H1 (cell line): ENCODE results near the gene RAB21. TPM values are rescaled to one million over a fixed set of nuclear protein-coding genes. Genes with fewer than 3 reads are reported as not detected.
"Not testable (repeated sequence)": the region's sequence is repeated elsewhere in the genome, so short reads cannot be mapped to it uniquely, and the experiment has no call there.

ENCODE experiments used
- CTCF ChIA-PET: fragments of 300-600 bp; sonication (Branson Sonifier 250); formaldehyde crosslinking; loops from one replicate; lab custom pipeline; 2021; ENCODE audit not compliant: partially characterized antibody; lab: Charles Lee
- POLR2A ChIA-PET: fragments of 300-600 bp; sonication (Branson Sonifier 250); formaldehyde crosslinking; loops from one replicate; lab custom pipeline; 2021; ENCODE audit warnings: inconsistent platforms; ENCODE audit not compliant: partially characterized antibody; lab: Charles Lee
- DNase-seq, 2 experiments: peaks; one replicate each; pipeline versions ENCODE4 v3.0.0 to v3.0.0-alpha.2; 2010 to 2022; ENCODE audit warnings: low spot score in 2 of 2, low read depth in 1 of 2, mixed read lengths in 1 of 2
- FAIRE-seq: peaks from 2 replicates; lab custom pipeline; 2011; peaks lifted over from hg19 to GRCh38; lab: Jason Lieb, UNC
- H2AFZ ChIP-seq: 2 replicates; pipeline ENCODE4 v1.8.1; 2012; ENCODE audit warnings: low read length, inconsistent platforms
- H2AK5ac ChIP-seq: 2 replicates; pipeline ENCODE4 v1.6.1; 2013; ENCODE audit warnings: low read depth, low read length
- H2BK120ac ChIP-seq: replicated peaks from 2 replicates; pipeline ENCODE3; 2013; ENCODE audit warnings: low read depth, low read length, inconsistent platforms
- H2BK12ac ChIP-seq: 2 replicates; pipeline ENCODE4 v1.6.1; 2013; ENCODE audit warnings: low read depth, low read length
- H2BK15ac ChIP-seq: 2 replicates; pipeline ENCODE4 v1.6.1; 2013; ENCODE audit warnings: low read length
- H2BK20ac ChIP-seq: 2 replicates; pipeline ENCODE4 v1.6.1; 2013; ENCODE audit warnings: low read length
- H2BK5ac ChIP-seq: 2 replicates; pipeline ENCODE4 v1.6.1; 2013; ENCODE audit warnings: low read depth, low read length
- H3K14ac ChIP-seq: 2 replicates; pipeline ENCODE4 v1.6.1; 2013; ENCODE audit warnings: inconsistent platforms; ENCODE audit not compliant: insufficient read length
- H3K18ac ChIP-seq: 2 replicates; pipeline ENCODE4 v1.6.1; 2013; ENCODE audit warnings: low read length; ENCODE audit errors: extremely low read depth
- H3K23ac ChIP-seq: 2 replicates; pipeline ENCODE4 v1.6.1; 2013; ENCODE audit warnings: inconsistent platforms; ENCODE audit not compliant: insufficient read length
- H3K23me2 ChIP-seq: 2 replicates; pipeline ENCODE4 v1.6.1; 2013; ENCODE audit warnings: low read depth, low read length
- H3K27ac ChIP-seq: 2 replicates; pipeline ENCODE4 v1.6.1; 2011; ENCODE audit warnings: low read depth, low read length, inconsistent platforms
- H3K27me3 ChIP-seq, 4 experiments: replicated peaks in 1 of 4; 1 replicate in 1 of 4; 2 replicates in 3 of 4; pipeline versions ENCODE4 v1.6.1 to v1.8.1; 2011 to 2013; ENCODE audit warnings: low read length in 3 of 4, mild to moderate bottlenecking in 3 of 4, inconsistent platforms in 2 of 4, mixed read lengths in 2 of 4, moderate library complexity in 1 of 4; ENCODE audit not compliant: control insufficient read depth in 3 of 4, insufficient read depth in 3 of 4; ENCODE audit errors: extremely low read depth in 1 of 4
- H3K36me3 ChIP-seq, 4 experiments: 2 replicates each; pipeline versions ENCODE4 v1.6.1 to v1.8.1; 2011 to 2013; ENCODE audit warnings: mild to moderate bottlenecking in 4 of 4, low read length in 3 of 4, moderate library complexity in 2 of 4, control low read depth in 1 of 4, inconsistent platforms in 1 of 4; ENCODE audit not compliant: insufficient read depth in 4 of 4, control insufficient read depth in 2 of 4
- H3K4ac ChIP-seq: replicated peaks from 2 replicates; pipeline ENCODE3; 2013; ENCODE audit warnings: low read length, low read depth, mixed read lengths, inconsistent platforms; ENCODE audit not compliant: insufficient read length
- H3K4me1 ChIP-seq, 4 experiments: replicated peaks in 1 of 4; 1 replicate in 1 of 4; 2 replicates in 3 of 4; pipeline versions ENCODE4 v1.6.1 to v1.8.1; 2011 to 2013; ENCODE audit warnings: low read length in 3 of 4, inconsistent platforms in 2 of 4, mixed read lengths in 1 of 4; ENCODE audit not compliant: insufficient read depth in 4 of 4, control insufficient read depth in 3 of 4
- H3K4me2 ChIP-seq, 2 experiments: 2 replicates each; pipeline versions ENCODE4 v1.6.1 to v1.8.1; 2011 to 2013; ENCODE audit warnings: low read depth in 2 of 2, low read length in 2 of 2, control low read depth in 1 of 2, inconsistent platforms in 1 of 2, mild to moderate bottlenecking in 1 of 2; ENCODE audit not compliant: insufficient read depth in 1 of 2
- H3K4me3 ChIP-seq, 4 experiments: fragments of 200-600, 300-600 bp in 1 of 4; sonication (generic), shearing (Covaris generic), sonication (Bioruptor Twin) in 1 of 4; 2 replicates each; pipeline versions ENCODE4 v1.5.1 to v1.8.1; 2011 to 2016; ENCODE audit warnings: low read length in 4 of 4, low read depth in 3 of 4, control low read depth in 2 of 4, inconsistent platforms in 2 of 4, mild to moderate bottlenecking in 2 of 4, mixed read lengths in 1 of 4, moderate library complexity in 1 of 4; ENCODE audit not compliant: insufficient read depth in 2 of 4; ENCODE audit errors: extremely low read depth in 1 of 4
- H3K56ac ChIP-seq: replicated peaks from 2 replicates; pipeline ENCODE3; 2013; ENCODE audit warnings: low read depth, mild to moderate bottlenecking, mixed read lengths, low read length, inconsistent platforms; ENCODE audit not compliant: insufficient read length
- H3K79me1 ChIP-seq: 2 replicates; pipeline ENCODE4 v1.6.1; 2013; ENCODE audit warnings: low read depth, low read length, control low read depth
- H3K79me2 ChIP-seq, 2 experiments: 2 replicates each; pipeline versions ENCODE4 v1.6.1 to v1.8.1; 2012 to 2013; ENCODE audit warnings: low read length in 2 of 2, mild to moderate bottlenecking in 2 of 2, inconsistent platforms in 1 of 2; ENCODE audit not compliant: insufficient read depth in 2 of 2, control insufficient read depth in 1 of 2
- H3K9ac ChIP-seq, 4 experiments: replicated peaks in 1 of 4; 1 replicate in 1 of 4; 2 replicates in 3 of 4; pipeline versions ENCODE4 v1.6.1 to v1.8.1; 2011 to 2013; ENCODE audit warnings: low read depth in 3 of 4, low read length in 3 of 4, control low read depth in 2 of 4, mild to moderate bottlenecking in 2 of 4, moderate library complexity in 2 of 4, inconsistent platforms in 1 of 4; ENCODE audit errors: extremely low read depth in 1 of 4
- H3K9me3 ChIP-seq, 2 experiments: 2 replicates each; pipeline versions ENCODE4 v1.6.1 to v1.8.1; 2012 to 2013; ENCODE audit warnings: mild to moderate bottlenecking in 2 of 2, moderate library complexity in 2 of 2, control low read depth in 1 of 2, inconsistent platforms in 1 of 2, low read depth in 1 of 2, low read length in 1 of 2, mixed read lengths in 1 of 2; ENCODE audit not compliant: insufficient read depth in 2 of 2
- H4K20me1 ChIP-seq, 2 experiments: replicated peaks in 1 of 2; 2 replicates each; pipeline versions ENCODE3 to v1.8.1; 2011 to 2013; ENCODE audit warnings: inconsistent platforms in 2 of 2, low read length in 2 of 2, mild to moderate bottlenecking in 1 of 2; ENCODE audit not compliant: insufficient read depth in 2 of 2, control insufficient read depth in 1 of 2
- H4K5ac ChIP-seq: 2 replicates; pipeline ENCODE4 v1.6.1; 2013; ENCODE audit warnings: low read length, low read depth, mixed read lengths, inconsistent platforms; ENCODE audit not compliant: insufficient read length
- H4K8ac ChIP-seq: 2 replicates; pipeline ENCODE4 v1.8.0; 2013; ENCODE audit warnings: mild to moderate bottlenecking, moderate library complexity, low read length, inconsistent platforms; ENCODE audit not compliant: insufficient read depth; ENCODE audit errors: extremely low read depth
- H4K91ac ChIP-seq: replicated peaks from 2 replicates; pipeline ENCODE3; 2013; ENCODE audit warnings: low read length, mixed read lengths, inconsistent platforms; ENCODE audit not compliant: insufficient read length
- ASH2L ChIP-seq: fragments of 200-600, 300-600 bp; sonication (generic); IDR thresholded peaks from one replicate; pipeline ENCODE4 v1.7.1; 2017; ENCODE audit warnings: low read length
- BACH1 ChIP-seq: IDR thresholded peaks from 2 replicates; pipeline ENCODE4 v1.6.1; 2012; ENCODE audit warnings: low read length, improper control_type of control experiment
- CBX5 ChIP-seq: fragments of 300-800, 300-1000 bp; sonication (generic); IDR thresholded peaks from 2 replicates; pipeline ENCODE4 v1.7.1; 2016; ENCODE audit warnings: antibody characterized with exemption, low read length, low read depth
- CBX8 ChIP-seq: fragments of 300-800, 300-1000 bp; sonication (generic); IDR thresholded peaks from 2 replicates; pipeline ENCODE4 v1.7.1; 2016; ENCODE audit warnings: low read depth, low read length, borderline replicate concordance
- KDM5A ChIP-seq: fragments of 200-600 bp; IDR thresholded peaks from 2 replicates; pipeline ENCODE4 v1.7.1; 2012; ENCODE audit warnings: mild to moderate bottlenecking, low read length, inconsistent platforms, mixed read lengths
- MAFK ChIP-seq: IDR thresholded peaks from 2 replicates; pipeline ENCODE4 v1.6.1; 2012; ENCODE audit warnings: low read depth, mild to moderate bottlenecking, improper control_type of control experiment, low read length
- TBP ChIP-seq: IDR thresholded peaks from 2 replicates; pipeline ENCODE4 v1.6.1; 2011; ENCODE audit warnings: low read depth, low read length, improper control_type of control experiment
- WGBS, 2 experiments: shearing (Covaris generic) in 1 of 2; methylation state at CpG; one replicate each; pipeline versions ENCODE4 v1.1.6 to v1.1.7; 2013 to 2015; ENCODE audit warnings: low lambda C conversion rate in 2 of 2, mixed read lengths in 2 of 2, inconsistent platforms in 1 of 2, low coverage in 1 of 2, missing lambda C conversion rate in 1 of 2; ENCODE audit not compliant: insufficient replicate concordance in 2 of 2, insufficient coverage in 1 of 2, insufficient read length in 1 of 2; ENCODE audit errors: extremely low coverage in 1 of 2, missing lambda C conversion rate in 1 of 2; 5-methylcytosine and 5-hydroxymethylcytosine counted together
- polyA plus RNA-seq, 7 experiments: library from polyadenylated mRNA; depleted of rRNA in 3 of 7; stranded (reverse) in 5 of 7; unstranded in 2 of 7; fragments of >200 nt in 5 of 7; fragments of 200-250 nt in 2 of 7; gene quantifications; 1 replicate in 5 of 7; 2 replicates in 1 of 7; 4 replicates in 1 of 7; pipeline versions ENCODE4 v1.2.1 to v1.2.3, GENCODE V29; 2011 to 2013; ENCODE audit warnings: missing spikeins in 2 of 7, mixed read lengths in 2 of 7
- total RNA-seq: library from RNA; stranded (reverse); fragmentation: NEBNext Ultra II Directional; extraction: Animal tissue kit (Norgen Biotek cat#: 25700); gene quantifications from 2 replicates; pipeline ENCODE4 v1.2.1, GENCODE V29; 2021

The RAB21 gene
- total and polyA plus RNA-seq, 2 of the 8 experiments (the other 6 are each of a cell fraction or from before 2014, with no cell fraction given): 1.2 to 47.2 TPM

DNA sequence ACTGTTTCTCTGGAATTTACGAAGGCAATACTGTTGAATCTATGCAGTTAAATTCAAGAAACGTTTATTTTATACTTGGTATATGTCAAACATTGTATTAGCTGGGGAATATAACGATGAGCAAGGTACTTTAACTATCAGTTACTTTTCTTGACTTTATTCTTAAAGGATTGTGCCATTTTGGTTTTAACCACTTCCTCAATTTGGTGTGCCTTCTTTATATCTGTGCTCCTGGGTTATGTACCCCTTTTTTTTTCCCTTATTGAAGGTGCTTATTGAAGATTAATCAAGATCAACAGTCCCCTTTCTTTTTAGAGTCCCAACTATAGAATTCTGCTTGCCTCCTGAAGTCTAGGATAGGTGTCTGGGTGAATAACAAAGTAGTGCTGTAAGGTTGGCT is 5.8 kb downstream of the RAB21 start (continued):
- no peak for TF ChIP-seq TBP
- no peak for TF ChIP-seq CBX8
- TF ChIP-seq MAFK: no peak
- no peak for TF ChIP-seq ASH2L
- TF ChIP-seq KDM5A: no peak
- TF ChIP-seq BACH1: no peak
- TF ChIP-seq CBX5: no peak

DNA sequence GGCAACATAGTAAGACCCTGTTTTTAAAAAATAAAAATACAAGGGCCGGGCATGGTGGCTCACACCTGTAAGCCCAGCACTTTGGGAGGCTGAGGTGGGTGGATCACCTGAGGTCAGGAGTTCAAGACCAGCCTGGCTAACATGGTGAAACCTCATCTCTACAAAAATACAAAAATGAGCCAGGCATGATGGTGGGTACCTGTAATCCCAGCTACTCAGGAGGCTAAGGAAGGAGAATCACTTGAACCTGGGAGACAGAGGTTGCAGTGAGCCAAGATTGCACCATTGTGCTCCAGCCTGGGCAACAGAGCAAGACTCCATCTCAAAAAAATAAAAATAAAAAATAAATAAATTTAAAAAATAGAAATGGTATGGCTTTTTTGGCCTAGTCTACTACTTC is 6.7 kb downstream of the RAB21 start:
- DNase-seq, H3K27me3 ChIP-seq, H3K4me1 ChIP-seq, H3K27ac ChIP-seq, H3K9ac ChIP-seq, H3K4me2 ChIP-seq, H3K56ac ChIP-seq, H2BK12ac ChIP-seq, H3K23me2 ChIP-seq, H2BK20ac ChIP-seq, H4K91ac ChIP-seq, H3K18ac ChIP-seq, H3K79me1 ChIP-seq, H3K14ac ChIP-seq, H3K23ac ChIP-seq, FAIRE-seq, H3K4ac ChIP-seq, H3K4me3 ChIP-seq, H3K9me3 ChIP-seq, H2BK120ac ChIP-seq, H2AFZ ChIP-seq, H4K5ac ChIP-seq, H2AK5ac ChIP-seq, H2BK5ac ChIP-seq, H4K8ac ChIP-seq, H2BK15ac ChIP-seq: not testable (repeated sequence)
- H4K20me1 ChIP-seq: peaks cover 9 to 12% of the 10 kb centered on the region in 2 experiments
- ChIA-PET POLR2A (interaction anchor here (1.0 kb wide), 1 partner anchor 12 kb away, joined by 3 read pairs; no protein-coding TSS in a partner anchor), CTCF (interaction anchor here (0.6 to 2.1 kb wide), 3 partner anchors 15 to 182 kb away, joined by 3 to 10 read pairs (median 4); no protein-coding TSS in a partner anchor)
- peaks cover 0 to 10% (median 2%) of the 10 kb centered on the region in 4 experiments; a peak in 3 of 8 replicates for H3K36me3 ChIP-seq
- H3K79me2 ChIP-seq: peaks cover 18 to 98% of the 10 kb centered on the region in 2 experiments
- WGBS, 2 experiments: 100% methylated on average over 1 of the region's 1 CpG; no CpG with 5 or more reads in 1 of the 2 experiments
